ENCODE measurements around the gene DTX1. TPM values are rescaled to one million over a fixed set of nuclear protein-coding genes. Genes with fewer than 3 reads are reported as not detected.
A peak's percentile ranks its signal among the peaks of the same experiment; 100 is the strongest.

The DTX1 gene
- total RNA-seq, 2 donors from 2014 or later = 0.41 to 1.3 TPM

DNA sequence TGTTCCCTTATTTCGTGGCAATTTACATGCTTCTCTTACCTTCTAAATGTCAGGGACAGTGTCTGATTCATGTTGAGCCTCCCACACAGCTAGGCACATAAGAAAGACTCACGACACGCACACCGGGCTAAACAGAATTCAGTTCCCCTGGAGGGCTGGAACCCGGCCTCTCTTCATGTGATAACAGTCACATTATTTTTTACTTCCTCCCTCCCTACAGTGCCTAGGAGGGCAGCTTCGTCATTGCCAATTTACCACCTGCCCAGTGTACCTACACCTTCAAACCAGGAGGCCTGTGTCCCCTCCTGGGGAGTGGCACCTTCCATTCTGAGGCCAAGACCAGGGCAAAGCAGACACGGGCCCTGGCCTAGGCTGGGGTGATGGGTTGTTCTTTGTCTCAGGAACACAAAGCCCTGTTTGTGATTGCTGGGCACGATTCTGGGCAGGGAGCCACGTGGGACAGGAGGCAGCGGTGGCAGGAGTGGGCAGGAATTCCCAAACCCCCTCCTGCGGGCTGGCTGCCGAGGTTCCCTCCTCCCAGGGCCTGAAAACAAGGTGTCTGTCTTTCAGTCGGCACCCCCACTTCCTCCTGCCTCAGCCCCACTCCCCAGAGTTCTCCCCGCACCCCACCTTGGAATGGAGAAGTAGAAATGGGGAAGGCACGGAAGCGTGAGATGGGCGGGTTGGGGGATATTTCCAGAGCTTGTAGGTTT is 85.8 kb downstream of the DTX1 start:
- ATAC-seq (ENCODE audit: insufficient number of reproducible peaks, low FRiP score, low read depth) (no peak), DNase-seq (ENCODE audit: low spot score) (no peak)
- TF ChIP-seq CTCF (IDR thresholded peaks at IDR 0.05) = no peak
- Histone ChIP-seq H3K36me3 (no peaks in the 10 kb centered on the region), H3K4me3 (no peak overlapping the region), H3K9me3 (peaks cover 3% of the 10 kb centered on the region), H3K27ac (peak overlapping the region in 1 of 2 donors; percentile 5), H3K4me1 (ENCODE audit: control insufficient read depth in 1 of 2, low read depth in 2 of 2) (no peaks in the 10 kb centered on the region), H3K27me3 (replicated peaks; ENCODE audit: insufficient read depth) (no peaks in the 10 kb centered on the region)

DNA sequence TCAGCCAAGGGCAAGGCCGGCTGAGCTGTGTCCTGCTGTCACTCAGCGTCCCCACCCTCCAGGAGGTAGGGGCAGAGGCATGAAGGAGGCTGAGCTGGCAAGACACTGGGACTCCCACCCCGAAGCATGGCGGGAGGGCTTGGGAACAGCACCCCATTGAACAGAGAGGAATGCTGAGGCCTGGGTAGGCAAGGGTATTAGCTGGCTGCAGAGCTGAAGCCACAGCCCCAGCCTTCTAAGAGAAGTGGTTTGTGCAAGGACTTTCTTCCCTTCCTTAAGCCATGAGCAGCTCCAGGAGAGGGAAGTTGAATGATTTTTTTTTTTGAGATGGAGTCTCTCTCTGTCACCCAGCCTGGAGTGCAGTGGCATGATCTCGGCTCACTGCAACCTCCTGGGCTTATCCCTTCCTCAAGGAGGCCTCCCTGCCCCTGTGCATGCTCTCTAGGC is 86.4 kb downstream of the DTX1 start:
- no peak for TF ChIP-seq CTCF (IDR thresholded peaks at IDR 0.05)
- no peak for ATAC-seq (ENCODE audit: insufficient number of reproducible peaks, low FRiP score, low read depth)
- Histone ChIP-seq H3K4me3 (no peak overlapping the region), H3K9me3 (peaks cover 3% of the 10 kb centered on the region), H3K36me3 (no peaks in the 10 kb centered on the region), H3K27ac (peak overlapping the region in 1 of 2 donors; percentile 5), H3K4me1 (ENCODE audit: control insufficient read depth in 1 of 2, low read depth in 2 of 2) (no peaks in the 10 kb centered on the region), H3K27me3 (replicated peaks; ENCODE audit: insufficient read depth) (no peaks in the 10 kb centered on the region)
- no peak for DNase-seq (ENCODE audit: low spot score)

- no peak for TF ChIP-seq CTCF (IDR thresholded peaks at IDR 0.05)
- H3K27me3 ChIP-seq (replicated peaks; ENCODE audit: insufficient read depth) = no peaks in the 10 kb centered on the region
- no peaks in the 10 kb centered on the region for H3K4me1 ChIP-seq (ENCODE audit: control insufficient read depth in 1 of 2, low read depth in 2 of 2)
- ATAC-seq (ENCODE audit: insufficient number of reproducible peaks, low FRiP score, low read depth) (no peak), DNase-seq (ENCODE audit: low spot score) (no peak)
- no peak overlapping the region for H3K4me3 ChIP-seq
- peaks cover 3% of the 10 kb centered on the region for H3K9me3 ChIP-seq
- H3K27ac ChIP-seq = no peak overlapping the region
- no peaks in the 10 kb centered on the region for H3K36me3 ChIP-seq
Observed at GRCh38 chr12:113143959-113144358, 87.4 kb downstream of the DTX1 start.

GRCh38 chr12:113144806-113145205 is 88.3 kb downstream of the DTX1 start:
- no peak for DNase-seq (ENCODE audit: low spot score)
- Histone ChIP-seq H3K9me3 (peaks cover 3% of the 10 kb centered on the region), H3K27me3 (replicated peaks; ENCODE audit: insufficient read depth) (no peaks in the 10 kb centered on the region), H3K4me3 (no peak overlapping the region), H3K27ac (no peak overlapping the region), H3K4me1 (ENCODE audit: control insufficient read depth in 1 of 2, low read depth in 2 of 2) (peaks cover 0 to 4% of the 10 kb centered on the region in 2 donors), H3K36me3 (no peaks in the 10 kb centered on the region)
- TF ChIP-seq CTCF (IDR thresholded peaks at IDR 0.05) = no peak
- ATAC-seq (ENCODE audit: insufficient number of reproducible peaks, low FRiP score, low read depth) = no peak

DNA sequence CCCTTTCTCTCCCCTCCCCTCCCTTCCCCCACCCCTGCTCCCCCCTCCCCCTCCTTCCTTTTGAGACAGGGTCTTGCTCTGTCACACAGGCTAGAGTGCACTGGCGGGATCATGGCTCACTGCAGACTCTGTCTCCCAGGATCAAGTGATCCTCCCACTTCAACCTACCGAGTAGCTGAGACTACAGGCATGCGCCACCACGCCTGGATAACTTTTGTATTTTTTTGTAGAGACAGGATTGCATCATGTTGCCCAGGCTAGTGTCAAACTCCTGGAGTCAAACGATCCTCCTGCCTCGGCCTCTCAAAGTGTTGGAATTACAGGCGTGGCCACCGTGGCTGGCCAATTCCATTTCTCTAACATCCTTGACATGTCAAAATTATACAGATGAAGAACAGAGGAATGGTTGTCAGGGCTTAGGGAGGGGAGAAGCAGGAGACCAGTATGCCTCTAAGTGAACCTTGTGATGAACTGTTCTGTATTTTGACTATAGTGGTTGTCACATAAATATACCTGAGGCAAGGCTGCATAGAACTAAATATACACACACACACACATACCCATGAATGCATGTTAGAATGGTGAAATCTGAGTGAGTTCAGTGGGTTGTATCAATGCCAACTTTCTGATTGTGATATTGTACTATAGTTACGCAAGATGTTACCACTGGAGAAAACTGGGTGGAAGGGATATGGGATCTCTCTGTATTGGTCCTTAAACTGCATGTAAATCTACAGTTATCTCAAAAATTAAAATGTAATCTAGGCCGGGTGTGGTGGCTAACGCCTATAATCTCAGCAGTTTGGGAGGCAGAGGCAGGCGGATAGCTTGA is 89.4 kb downstream of the DTX1 start:
- H3K27ac ChIP-seq = no peak overlapping the region
- no peak for ATAC-seq (ENCODE audit: insufficient number of reproducible peaks, low FRiP score, low read depth)

More for the DNA sequence above, 89.4 kb downstream of the DTX1 start:
- TF ChIP-seq CTCF (IDR thresholded peaks at IDR 0.05) = no peak
- peaks cover 0 to 4% of the 10 kb centered on the region in 2 donors for H3K4me1 ChIP-seq (ENCODE audit: control insufficient read depth in 1 of 2, low read depth in 2 of 2)
- no peak for DNase-seq (ENCODE audit: low spot score)
- H3K27me3 ChIP-seq (replicated peaks; ENCODE audit: insufficient read depth) = no peaks in the 10 kb centered on the region
- H3K36me3 ChIP-seq = no peaks in the 10 kb centered on the region
- H3K9me3 ChIP-seq = peaks cover 3% of the 10 kb centered on the region
- H3K4me3 ChIP-seq = no peak overlapping the region

Data from thoracic aorta (tissue), 2 donors.